OCI-LY3 (cell line): ENCODE measurements around the gene GSAP.

ENCODE experiments used
- H2AFZ ChIP-seq: fragments of 200-600, 300-600 bp; shearing (Covaris generic); 2 replicates; pipeline ENCODE4 v1.6.0; 2014; ENCODE audit warnings: antibody characterized with exemption, low read depth, low read length
- H3K27ac ChIP-seq: fragments of 200-600, 300-600 bp; sonication (generic); 2 replicates; pipeline ENCODE4 v1.5.1; 2014; ENCODE audit warnings: mild to moderate bottlenecking, low read length, moderate library complexity, mixed read lengths
- H3K27me3 ChIP-seq: fragments of 200-600, 300-600 bp; sonication (generic); 2 replicates; pipeline ENCODE4 v1.6.1; 2014; ENCODE audit warnings: low read depth, low read length, mixed read lengths
- H3K36me3 ChIP-seq: fragments of 200-600, 300-600 bp; sonication (generic); replicated peaks from 2 replicates; pipeline ENCODE3; 2014; ENCODE audit warnings: low read depth, low read length, mixed read lengths
- H3K4me1 ChIP-seq: fragments of 300-600, 200-600 bp; sonication (generic); 2 replicates; pipeline ENCODE4 v1.6.1; 2014; ENCODE audit warnings: low read length, mixed read lengths
- H3K4me2 ChIP-seq: fragments of 200-600, 300-600 bp; sonication (generic); 2 replicates; pipeline ENCODE4 v1.6.1; 2014; ENCODE audit warnings: low read length, mixed read lengths
- H3K4me3 ChIP-seq: fragments of 300-600, 200-600 bp; sonication (generic); 2 replicates; pipeline ENCODE4 v1.5.1; 2014; ENCODE audit warnings: antibody characterized with exemption, mild to moderate bottlenecking, low read length, moderate library complexity
- H3K79me2 ChIP-seq: fragments of 300-600, 200-600 bp; shearing (Covaris generic); 2 replicates; pipeline ENCODE4 v1.6.1; 2014; ENCODE audit warnings: mild to moderate bottlenecking, low read length, mixed read lengths
- H3K9ac ChIP-seq: fragments of 300-600, 200-600 bp; shearing (Covaris generic); 2 replicates; pipeline ENCODE4 v1.6.0; 2014; ENCODE audit warnings: mild to moderate bottlenecking, low read length, moderate library complexity
- H3K9me3 ChIP-seq: fragments of 200-600, 300-600 bp; shearing (Covaris generic); 2 replicates; pipeline ENCODE4 v1.6.1; 2014; ENCODE audit warnings: low read length, mixed read lengths; ENCODE audit not compliant: insufficient read depth
- H4K20me1 ChIP-seq: fragments of 200-600, 300-600 bp; sonication (generic); 2 replicates; pipeline ENCODE4 v1.6.1; 2016; ENCODE audit warnings: low read length, mixed read lengths; ENCODE audit not compliant: insufficient read depth
- CTCF ChIP-seq: fragments of 200-600, 300-600 bp; sonication (generic); IDR thresholded peaks from 2 replicates; pipeline ENCODE4 v1.5.1; 2014; ENCODE audit warnings: antibody characterized with exemption, low read length, low read depth
- EZH2phosphoT487 ChIP-seq: fragments of 200-600 bp; shearing (Covaris generic); IDR thresholded peaks from 2 replicates; pipeline ENCODE4 v1.6.1; 2018; ENCODE audit warnings: antibody characterized with exemption, mixed run types, low read depth

Gene GSAP

GRCh38 chr7:77284616-77285015 lies 131.5 kb downstream of the GSAP start:
- H3K79me2 ChIP-seq, result no peaks in the 10 kb centered on the region
- H3K9me3 ChIP-seq, result no peaks in the 10 kb centered on the region
- no peaks in the 10 kb centered on the region for H3K27me3 ChIP-seq
- H4K20me1 ChIP-seq, result no peaks in the 10 kb centered on the region
- no peak overlapping the region for H3K4me3 ChIP-seq
- H3K4me1 ChIP-seq, result peaks cover 5% of the 10 kb centered on the region; the same call in 1 of the 2 replicates
- no peak for TF ChIP-seq CTCF
- TF ChIP-seq EZH2phosphoT487, result no peak
- no peak overlapping the region for H3K9ac ChIP-seq
- no peak overlapping the region for H2AFZ ChIP-seq
- H3K27ac ChIP-seq, result no peak overlapping the region
- H3K36me3 ChIP-seq, result peaks cover 5% of the 10 kb centered on the region
- H3K4me2 ChIP-seq, result no peak overlapping the region

DNA sequence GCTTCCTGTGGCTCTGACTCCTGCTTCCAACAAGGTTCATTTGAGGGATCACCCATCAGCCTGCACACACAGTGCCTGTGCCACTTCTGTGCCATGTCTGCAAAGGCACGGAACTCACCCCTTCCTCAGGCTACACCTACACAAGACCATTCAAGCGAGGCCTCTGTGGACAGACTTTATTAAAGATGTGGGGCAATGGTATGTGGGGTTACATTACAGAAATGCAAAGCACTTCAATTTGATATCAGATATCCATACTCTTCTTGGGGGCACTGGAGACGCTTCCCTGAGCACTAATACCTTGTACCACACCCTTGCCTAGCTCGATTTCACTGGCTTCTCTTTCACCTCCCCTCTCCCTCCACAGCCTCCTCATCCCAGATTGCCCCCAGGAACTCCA lies 132.1 kb downstream of the GSAP start:
- no peak overlapping the region for H3K4me3 ChIP-seq
- H3K27ac ChIP-seq, result no peak overlapping the region
- H3K36me3 ChIP-seq, result peaks cover 5% of the 10 kb centered on the region
- no peak overlapping the region for H2AFZ ChIP-seq
- H3K9me3 ChIP-seq, result no peaks in the 10 kb centered on the region
- H4K20me1 ChIP-seq, result no peaks in the 10 kb centered on the region
- TF ChIP-seq EZH2phosphoT487 (no peak), CTCF (no peak)
- H3K27me3 ChIP-seq, result no peaks in the 10 kb centered on the region
- no peak overlapping the region for H3K4me2 ChIP-seq
- no peak overlapping the region for H3K9ac ChIP-seq
- H3K4me1 ChIP-seq, result peaks cover 5% of the 10 kb centered on the region; the same call in 1 of the 2 replicates
- no peaks in the 10 kb centered on the region for H3K79me2 ChIP-seq

- Histone ChIP-seq H3K79me2 (no peaks in the 10 kb centered on the region), H2AFZ (no peak overlapping the region), H3K4me2 (no peak overlapping the region), H3K27ac (no peak overlapping the region), H3K9ac (no peak overlapping the region), H3K36me3 (no peaks in the 10 kb centered on the region), H4K20me1 (no peaks in the 10 kb centered on the region), H3K9me3 (no peaks in the 10 kb centered on the region), H3K4me3 (no peak overlapping the region), H3K27me3 (no peaks in the 10 kb centered on the region), H3K4me1 (peaks cover 5% of the 10 kb centered on the region; the same call in 1 of the 2 replicates)
- TF ChIP-seq EZH2phosphoT487 (no peak), CTCF (no peak)
Measured at GRCh38 chr7:77282897-77283296, 133.3 kb downstream of the GSAP start.

DNA sequence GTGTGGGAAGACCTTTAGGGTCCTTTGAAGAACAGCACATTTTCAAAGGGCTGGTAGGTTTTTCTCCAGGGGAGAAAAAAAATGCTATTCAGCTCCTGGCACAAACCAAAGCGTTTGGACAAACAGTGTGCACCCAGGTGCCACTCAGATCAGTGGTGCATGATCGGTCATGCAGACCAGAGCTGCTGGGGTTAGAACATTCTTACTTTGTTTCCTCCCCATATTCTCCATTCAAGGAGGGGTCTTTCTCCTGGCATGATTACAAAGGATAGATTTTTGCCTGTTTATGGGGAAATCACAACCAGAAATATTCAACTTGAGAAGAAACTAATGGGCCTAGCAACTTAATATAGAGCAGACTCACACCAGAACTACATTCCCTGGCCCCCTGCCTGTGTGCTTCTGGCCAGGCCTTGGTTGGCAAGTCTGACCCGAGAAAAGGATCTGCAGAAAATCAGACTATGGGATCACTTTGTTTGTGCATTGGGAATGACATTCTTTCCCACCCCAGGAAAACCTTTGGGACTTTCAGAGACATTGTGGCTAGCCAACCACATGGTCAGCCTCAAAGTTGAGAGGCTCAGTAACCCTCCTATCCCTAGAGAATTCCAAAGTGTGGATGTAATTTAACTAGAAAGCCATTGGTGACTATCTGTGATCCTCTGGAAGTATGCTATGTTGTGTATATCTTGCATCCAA lies 134.2 kb downstream of the GSAP start:
- Histone ChIP-seq H3K9me3 (no peaks in the 10 kb centered on the region), H3K79me2 (no peaks in the 10 kb centered on the region), H2AFZ (no peak overlapping the region), H3K27me3 (no peaks in the 10 kb centered on the region), H4K20me1 (no peaks in the 10 kb centered on the region), H3K4me1 (peaks cover 5% of the 10 kb centered on the region; the same call in 1 of the 2 replicates), H3K9ac (no peak overlapping the region), H3K4me2 (no peak overlapping the region), H3K36me3 (no peaks in the 10 kb centered on the region), H3K4me3 (no peak overlapping the region), H3K27ac (no peak overlapping the region)
- no peak for TF ChIP-seq EZH2phosphoT487
- TF ChIP-seq CTCF, result no peak
